B cell (primary cell): ENCODE results near the gene LRP4. TPM values are rescaled to one million over a fixed set of nuclear protein-coding genes. Genes with fewer than 3 reads are reported as not detected.

Experiments
- ATAC-seq: fragments of 200-7000 bp; cut with Tn5 transposase; one replicate; pipeline ENCODE4 v1.10.0; 2021; ENCODE audit warnings: low read depth, mild to moderate bottlenecking, moderate number of reproducible peaks, moderate library complexity
- CTCF ChIA-PET: fragments of 350-600 bp; sonication (Branson Sonifier 250); formaldehyde crosslinking; loops from one replicate; lab custom pipeline; 2021; ENCODE audit warnings: antibody characterized with exemption, inconsistent platforms; lab: Charles Lee
- POLR2A ChIA-PET: fragments of 350-600 bp; sonication (Branson Sonifier 250); formaldehyde crosslinking; loops from one replicate; lab custom pipeline; 2021; ENCODE audit warnings: antibody characterized with exemption; lab: Charles Lee
- DNase-seq: peaks from one replicate; pipeline ENCODE4 v3.0.0; 2013
- H2AFZ ChIP-seq: 2 replicates; pipeline ENCODE4 v1.6.1; 2012; ENCODE audit warnings: mild to moderate bottlenecking, low read depth, low read length; ENCODE audit not compliant: insufficient read depth, poor library complexity, severe bottlenecking
- H3K27ac ChIP-seq, 2 donors: 1 replicate in 1 of 2; 2 replicates in 1 of 2; pipeline ENCODE4 v1.5.1; 2012 to 2013; ENCODE audit warnings: low read length in 2 of 2, mild to moderate bottlenecking in 2 of 2, moderate library complexity in 1 of 2
- H3K27me3 ChIP-seq, 4 experiments: fragments of 200-600 bp in 1 of 4; sonication (generic) in 1 of 4; replicated peaks in 1 of 4; 1 replicate in 2 of 4; 2 replicates in 2 of 4; pipeline versions ENCODE4 v1.6.1 to v1.7.0; 2013 to 2016; ENCODE audit warnings: low read length in 3 of 4, mild to moderate bottlenecking in 2 of 4, mixed read lengths in 1 of 4, moderate library complexity in 1 of 4; ENCODE audit not compliant: insufficient read depth in 4 of 4, control insufficient read depth in 3 of 4; ENCODE audit errors: control extremely low read depth in 1 of 4
- H3K36me3 ChIP-seq, 2 experiments: replicated peaks in 1 of 2; 1 replicate in 1 of 2; 2 replicates in 1 of 2; pipeline versions ENCODE4 v1.6.1 to v1.7.1; 2013; ENCODE audit warnings: low read length in 1 of 2; ENCODE audit not compliant: insufficient read depth in 2 of 2, control insufficient read depth in 1 of 2; ENCODE audit errors: control extremely low read depth in 1 of 2, extremely low read depth in 1 of 2
- H3K4me1 ChIP-seq, 2 donors: fragments of 200-600 bp in 1 of 2; sonication (generic) in 1 of 2; 1 replicate in 1 of 2; 2 replicates in 1 of 2; pipeline versions ENCODE4 v1.5.1 to v1.6.1; 2013 to 2017; ENCODE audit warnings: low read length in 2 of 2; ENCODE audit not compliant: control insufficient read depth in 2 of 2, insufficient read depth in 2 of 2
- H3K4me2 ChIP-seq: replicated peaks from 2 replicates; pipeline ENCODE3; 2012; ENCODE audit warnings: mild to moderate bottlenecking, low read depth, low read length; ENCODE audit not compliant: poor library complexity, severe bottlenecking
- H3K4me3 ChIP-seq, 5 experiments: fragments of 200-600 bp in 1 of 5; sonication (generic) in 1 of 5; 1 replicate in 3 of 5; 2 replicates in 2 of 5; pipeline versions ENCODE4 v1.5.1 to v1.7.0; 2011 to 2016; ENCODE audit warnings: low read length in 4 of 5, mild to moderate bottlenecking in 4 of 5, low read depth in 2 of 5, control low read depth in 1 of 5, moderate library complexity in 1 of 5; ENCODE audit not compliant: insufficient read depth in 1 of 5; ENCODE audit errors: control extremely low read depth in 1 of 5, extremely low read depth in 1 of 5
- H3K79me2 ChIP-seq: fragments of 200-600 bp; sonication (generic); one replicate; pipeline ENCODE4 v1.6.0; 2016; ENCODE audit warnings: low read length; ENCODE audit not compliant: control insufficient read depth, insufficient read depth
- H3K9ac ChIP-seq: fragments of 200-600 bp; sonication (generic); 2 replicates; pipeline ENCODE4 v1.6.1; 2017; ENCODE audit warnings: mild to moderate bottlenecking, low read length, moderate library complexity
- H3K9me3 ChIP-seq, 3 donors: one replicate each; pipeline versions ENCODE4 v1.6.1 to v1.7.1; 2013; ENCODE audit warnings: low read length in 2 of 3; ENCODE audit not compliant: control insufficient read depth in 2 of 3, insufficient read depth in 1 of 3; ENCODE audit errors: control extremely low read depth in 1 of 3
- H4K20me1 ChIP-seq: 2 replicates; pipeline ENCODE4 v1.6.0; 2012; ENCODE audit warnings: mild to moderate bottlenecking, low read length; ENCODE audit not compliant: insufficient read depth, control insufficient read depth, poor library complexity, severe bottlenecking
- H3K27ac Mint-ChIP-seq: one replicate; pipeline ENCODE4 v1.8.0; 2021; ENCODE audit warnings: mixed read lengths
- H3K27me3 Mint-ChIP-seq: one replicate; pipeline ENCODE4 v1.8.0; 2021; ENCODE audit warnings: mixed read lengths
- H3K4me1 Mint-ChIP-seq: one replicate; pipeline ENCODE4 v1.8.0; 2021; ENCODE audit warnings: mixed read lengths
- H3K4me3 Mint-ChIP-seq: one replicate; pipeline ENCODE4 v1.8.0; 2021; ENCODE audit warnings: mixed read lengths
- H3K9me3 Mint-ChIP-seq: one replicate; pipeline ENCODE4 v1.8.0; 2022; ENCODE audit warnings: mixed read lengths; ENCODE audit not compliant: insufficient read depth
- CTCF ChIP-seq: fragments of 200-600 bp; IDR thresholded peaks from one replicate; pipeline ENCODE4 v1.8.0; 2022; ENCODE audit warnings: antibody characterized with exemption, mild to moderate bottlenecking
- EZH2 ChIP-seq: IDR thresholded peaks from 2 replicates; pipeline ENCODE4 v1.6.1; 2012; ENCODE audit warnings: borderline replicate concordance, low read depth, mild to moderate bottlenecking, moderate library complexity, low read length; ENCODE audit not compliant: insufficient read depth, poor library complexity, severe bottlenecking
- WGBS: methylation state at CpG from one replicate; pipeline ENCODE4 v1.1.5; 2013; ENCODE audit warnings: missing lambda C conversion rate; ENCODE audit not compliant: insufficient coverage; 5-methylcytosine and 5-hydroxymethylcytosine counted together
- intact Hi-C: fragments of 100-400 bp; cut with micrococcal nuclease; formaldehyde crosslinking; loops from one replicate; pipeline ENCODE4 v1.10.0; 2022
- polyA plus RNA-seq: library from polyadenylated mRNA; depleted of rRNA; stranded (reverse); fragments of >200 nt; gene quantifications from 2 replicates; pipeline ENCODE4 v1.2.3, GENCODE V29; 2012
- total RNA-seq, 2 donors: library from RNA; stranded (reverse); fragments of 120-200 nt in 1 of 2; gene quantifications; 1 replicate in 1 of 2; 2 replicates in 1 of 2; pipeline versions ENCODE4 v1.2.3 to v1.2.4, GENCODE V29; 2013 to 2022

The LRP4 gene
- total and polyA plus RNA-seq, 2 donors (not counting 1 experiment from before 2014, with no cell fraction given): not detected

GRCh38 chr11:46858920-46859546 lies 59.3 kb downstream of the LRP4 start:
- Histone ChIP-seq H3K79me2 (no peaks in the 10 kb centered on the region), H3K9me3 (no peaks in the 10 kb centered on the region), H3K4me1 (no peaks in the 10 kb centered on the region), H3K4me2 (no peak overlapping the region), H2AFZ (no peak overlapping the region), H3K36me3 (no peaks in the 10 kb centered on the region), H3K27ac (no peak overlapping the region), H4K20me1 (no peaks in the 10 kb centered on the region), H3K27me3 (no peaks in the 10 kb centered on the region), H3K4me3 (no peak overlapping the region), H3K9ac (no peak overlapping the region)
- intact Hi-C loops: no loop called here
- H3K9me3 Mint-ChIP-seq: no peaks in the 10 kb centered on the region
- no peaks in the 10 kb centered on the region for H3K4me1 Mint-ChIP-seq
- DNase-seq (no peak), ATAC-seq (no peak)
- CTCF ChIA-PET: interaction anchor here (1.6 kb wide), 1 partner anchor 16 kb away, joined by 3 read pairs; no protein-coding TSS in a partner anchor
- POLR2A ChIA-PET: no interaction called here
- WGBS: 95% methylated on average over 6 of the region's 12 CpGs
- no peak overlapping the region for H3K27ac Mint-ChIP-seq
- no peak overlapping the region for H3K4me3 Mint-ChIP-seq
- H3K27me3 Mint-ChIP-seq: no peaks in the 10 kb centered on the region
- no peak for TF ChIP-seq CTCF
- no peak for TF ChIP-seq EZH2

GRCh38 chr11:46857666-46858065 lies 60.7 kb downstream of the LRP4 start:
- ChIA-PET CTCF (interaction anchor here (1.6 kb wide), 1 partner anchor 17 kb away, joined by 3 read pairs; no protein-coding TSS in a partner anchor), POLR2A (no interaction called here)
- intact Hi-C loops: no loop called here
- H3K4me3 Mint-ChIP-seq: no peak overlapping the region
- Histone ChIP-seq H3K4me2 (no peak overlapping the region), H3K9ac (no peak overlapping the region), H3K27ac (no peak overlapping the region), H4K20me1 (no peaks in the 10 kb centered on the region), H3K79me2 (no peaks in the 10 kb centered on the region), H3K36me3 (no peaks in the 10 kb centered on the region), H3K4me3 (no peak overlapping the region), H3K27me3 (no peaks in the 10 kb centered on the region), H2AFZ (no peak overlapping the region), H3K4me1 (no peaks in the 10 kb centered on the region), H3K9me3 (no peaks in the 10 kb centered on the region)
- no peaks in the 10 kb centered on the region for H3K9me3 Mint-ChIP-seq
- no peak for DNase-seq
- TF ChIP-seq CTCF (no peak), EZH2 (no peak)
- no peak overlapping the region for H3K27ac Mint-ChIP-seq
- no peak for ATAC-seq
- no peaks in the 10 kb centered on the region for H3K4me1 Mint-ChIP-seq
- no peaks in the 10 kb centered on the region for H3K27me3 Mint-ChIP-seq
- 75% methylated on average over 3 of the region's 4 CpGs for WGBS
